Endodermal cell (in vitro differentiated cells): Measurements from ENCODE around the gene SPAG16. TPM values are rescaled to one million over a fixed set of nuclear protein-coding genes. Genes with fewer than 3 reads are reported as not detected.

Experiments used
- DNase-seq: peaks from one replicate; pipeline ENCODE4 v3.0.0-alpha.2; 2017
- H3K27ac ChIP-seq: 2 replicates; pipeline ENCODE4 v1.5.1; 2013; ENCODE audit warnings: mild to moderate bottlenecking, low read depth, low read length, moderate library complexity
- H3K27me3 ChIP-seq: 2 replicates; pipeline ENCODE4 v1.6.1; 2013; ENCODE audit warnings: mild to moderate bottlenecking, low read length, moderate library complexity; ENCODE audit not compliant: insufficient read depth, control insufficient read depth, poor library complexity, severe bottlenecking
- H3K36me3 ChIP-seq: 2 replicates; pipeline ENCODE4 v1.7.0; 2013; ENCODE audit warnings: mild to moderate bottlenecking, low read length, moderate library complexity; ENCODE audit not compliant: control insufficient read depth, insufficient read depth
- H3K4me1 ChIP-seq: one replicate; pipeline ENCODE4 v1.7.0; 2013; ENCODE audit warnings: low read length; ENCODE audit not compliant: control insufficient read depth, insufficient read depth
- H3K4me3 ChIP-seq: 2 replicates; pipeline ENCODE4 v1.5.1; 2013; ENCODE audit warnings: mild to moderate bottlenecking, low read length, moderate library complexity
- H3K9ac ChIP-seq: 2 replicates; pipeline ENCODE4 v1.6.1; 2013; ENCODE audit warnings: mild to moderate bottlenecking, low read length, moderate library complexity; ENCODE audit not compliant: poor library complexity, severe bottlenecking; ENCODE audit errors: extremely low read depth
- H3K9me3 ChIP-seq: 2 replicates; pipeline ENCODE4 v1.6.1; 2013; ENCODE audit warnings: mild to moderate bottlenecking, low read length, moderate library complexity; ENCODE audit not compliant: control insufficient read depth
- H3K27ac Mint-ChIP-seq: 2 replicates; pipeline ENCODE4 v1.8.0; 2020; ENCODE audit warnings: mixed read lengths
- H3K27me3 Mint-ChIP-seq: 2 replicates; pipeline ENCODE4 v1.8.0; 2021; ENCODE audit warnings: mild to moderate bottlenecking, mixed read lengths; ENCODE audit not compliant: insufficient read depth
- H3K36me3 Mint-ChIP-seq: 2 replicates; pipeline ENCODE4 v1.8.0; 2020; ENCODE audit warnings: low read depth, mixed read lengths
- H3K4me1 Mint-ChIP-seq: 2 replicates; pipeline ENCODE4 v1.8.0; 2020; ENCODE audit warnings: mixed read lengths
- H3K4me3 Mint-ChIP-seq: 2 replicates; pipeline ENCODE4 v1.8.0; 2020; ENCODE audit warnings: mild to moderate bottlenecking, moderate library complexity, mixed read lengths
- H3K9me3 Mint-ChIP-seq: 2 replicates; pipeline ENCODE4 v1.8.0; 2020; ENCODE audit warnings: mild to moderate bottlenecking, mixed read lengths
- CTCF ChIP-seq: fragments of 200-600 bp; sonication (generic); conservative IDR thresholded peaks from 2 replicates; pipeline ENCODE4 v1.5.0; 2021; ENCODE audit warnings: antibody characterized with exemption, mild to moderate bottlenecking
- WGBS, 2 experiments: methylation state at CpG; one replicate each; pipeline versions ENCODE4 v1.1.5 to v1.1.7; 2013; ENCODE audit warnings: missing lambda C conversion rate in 2 of 2, mixed read lengths in 1 of 2; ENCODE audit not compliant: insufficient coverage in 1 of 2, insufficient read length in 1 of 2; 5-methylcytosine and 5-hydroxymethylcytosine counted together
- total RNA-seq, 2 donors: library from RNA; stranded (reverse); fragmentation: NEBNext Ultra II Directional in 1 of 2; extraction: Animal tissue kit (Norgen Biotek cat#: 25700) in 1 of 2; gene quantifications; 2 replicates in 1 of 2; 3 replicates in 1 of 2; pipeline ENCODE4 v1.2.1, GENCODE V29; 2021

The SPAG16 gene
- total RNA-seq, 2 donors from 2014 or later = 27.8 to 38.2 TPM

DNA sequence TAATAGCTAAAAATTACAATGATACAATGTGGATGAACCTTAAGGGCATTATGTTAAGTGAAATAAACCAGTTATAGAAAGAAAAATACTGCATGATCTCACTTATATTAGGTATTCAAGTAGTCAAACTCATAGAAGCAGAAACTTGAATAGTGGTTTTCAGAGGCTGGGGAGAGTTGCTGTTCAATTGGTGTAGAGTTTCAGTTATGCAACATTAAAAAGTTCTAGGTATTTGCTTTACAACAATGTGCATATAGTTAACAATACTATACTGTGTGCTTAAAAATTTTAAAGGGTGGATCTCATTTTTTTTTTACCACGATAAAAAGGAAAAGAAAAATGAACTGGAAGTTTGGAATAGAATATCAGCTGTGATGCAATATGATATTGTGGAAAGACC, 479.1 kb downstream of the SPAG16 start:
- H3K9me3 ChIP-seq = no peaks in the 10 kb centered on the region
- no peak overlapping the region for H3K9ac ChIP-seq
- no peak for TF ChIP-seq CTCF
- no peak overlapping the region for H3K27ac ChIP-seq
- peaks cover 14% of the 10 kb centered on the region for H3K4me1 Mint-ChIP-seq
- H3K4me3 Mint-ChIP-seq = no peak overlapping the region
- no peaks in the 10 kb centered on the region for H3K36me3 Mint-ChIP-seq
- no peaks in the 10 kb centered on the region for H3K9me3 Mint-ChIP-seq
- whole genome bisulfite sequencing, 2 experiments = 89 to 100% methylated on average over 1 of the region's 1 CpG
- no peak overlapping the region for H3K27ac Mint-ChIP-seq
- peaks cover 4% of the 10 kb centered on the region for H3K4me1 ChIP-seq
- no peaks in the 10 kb centered on the region for H3K36me3 ChIP-seq
- DNase-seq = no peak
- no peaks in the 10 kb centered on the region for H3K27me3 Mint-ChIP-seq
- no peaks in the 10 kb centered on the region for H3K27me3 ChIP-seq
- H3K4me3 ChIP-seq = no peak overlapping the region

DNA sequence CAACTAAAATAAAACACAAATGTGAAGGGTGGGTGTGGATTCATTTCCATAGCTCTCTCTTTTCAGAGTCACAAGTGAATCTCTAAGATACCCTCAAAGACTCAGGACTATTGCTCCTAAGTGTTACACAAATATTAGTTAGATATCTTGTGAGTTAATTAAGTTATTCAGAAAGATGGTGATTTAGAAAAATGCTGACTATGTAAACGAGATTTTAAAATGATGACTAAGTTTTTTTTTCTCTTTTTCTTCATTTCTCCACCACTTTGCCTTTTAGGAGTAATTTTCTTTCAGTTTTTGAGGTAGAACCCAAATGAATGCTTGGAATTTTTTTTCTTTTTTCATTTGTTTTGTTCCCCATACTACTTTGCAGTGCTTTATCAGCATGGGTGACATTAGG, 479.7 kb downstream of the SPAG16 start:
- no peak for TF ChIP-seq CTCF
- Mint-ChIP-seq H3K36me3 (no peaks in the 10 kb centered on the region), H3K27me3 (no peaks in the 10 kb centered on the region)

GRCh38 chr2:213764849-213765248, 480.6 kb downstream of the SPAG16 start:
- no peak for TF ChIP-seq CTCF
- Mint-ChIP-seq H3K27ac (no peak overlapping the region), H3K4me1 (peaks cover 14% of the 10 kb centered on the region), H3K36me3 (no peaks in the 10 kb centered on the region), H3K4me3 (no peak overlapping the region), H3K9me3 (no peaks in the 10 kb centered on the region), H3K27me3 (no peaks in the 10 kb centered on the region)
- Histone ChIP-seq H3K36me3 (no peaks in the 10 kb centered on the region), H3K27me3 (no peaks in the 10 kb centered on the region), H3K9me3 (no peaks in the 10 kb centered on the region), H3K9ac (no peak overlapping the region), H3K4me3 (no peak overlapping the region), H3K27ac (no peak overlapping the region), H3K4me1 (peaks cover 4% of the 10 kb centered on the region)
- WGBS, 2 experiments = 94 to 96% methylated on average over 9 to 10 of the region's 10 CpGs
- DNase-seq = no peak

More for the DNA sequence above, 479.7 kb downstream of the SPAG16 start:
- Mint-ChIP-seq H3K9me3 (no peaks in the 10 kb centered on the region), H3K27ac (no peak overlapping the region), H3K4me3 (no peak overlapping the region), H3K4me1 (peaks cover 14% of the 10 kb centered on the region)
- DNase-seq = no peak
- WGBS, 2 experiments = no CpG with 5 or more reads among the region's 1 CpG
- no peak overlapping the region for H3K27ac ChIP-seq
- H3K36me3 ChIP-seq = no peaks in the 10 kb centered on the region
- no peak overlapping the region for H3K4me3 ChIP-seq
- no peaks in the 10 kb centered on the region for H3K9me3 ChIP-seq
- no peak overlapping the region for H3K9ac ChIP-seq
- peaks cover 4% of the 10 kb centered on the region for H3K4me1 ChIP-seq
- H3K27me3 ChIP-seq = no peaks in the 10 kb centered on the region
